ENCODE results near the gene ENTPD5.
"Not testable (repeated sequence)": the region's sequence is repeated elsewhere in the genome, so short reads cannot be mapped to it uniquely, and the experiment has no call there.

Gene ENTPD5

GRCh38 chr14:74018586-74019407 lies at the start of gene ENTPD5, which contains the start of gene BBOF1:
ENTPD5 (minus strand) TSS chr14:74019288; CDS start chr14:73988102, 31,186 bp downstream.
BBOF1 (plus strand) TSS chr14:74019349; CDS start chr14:74019479, 130 bp downstream.
- peak; percentile 89 for DNase-seq

DNA sequence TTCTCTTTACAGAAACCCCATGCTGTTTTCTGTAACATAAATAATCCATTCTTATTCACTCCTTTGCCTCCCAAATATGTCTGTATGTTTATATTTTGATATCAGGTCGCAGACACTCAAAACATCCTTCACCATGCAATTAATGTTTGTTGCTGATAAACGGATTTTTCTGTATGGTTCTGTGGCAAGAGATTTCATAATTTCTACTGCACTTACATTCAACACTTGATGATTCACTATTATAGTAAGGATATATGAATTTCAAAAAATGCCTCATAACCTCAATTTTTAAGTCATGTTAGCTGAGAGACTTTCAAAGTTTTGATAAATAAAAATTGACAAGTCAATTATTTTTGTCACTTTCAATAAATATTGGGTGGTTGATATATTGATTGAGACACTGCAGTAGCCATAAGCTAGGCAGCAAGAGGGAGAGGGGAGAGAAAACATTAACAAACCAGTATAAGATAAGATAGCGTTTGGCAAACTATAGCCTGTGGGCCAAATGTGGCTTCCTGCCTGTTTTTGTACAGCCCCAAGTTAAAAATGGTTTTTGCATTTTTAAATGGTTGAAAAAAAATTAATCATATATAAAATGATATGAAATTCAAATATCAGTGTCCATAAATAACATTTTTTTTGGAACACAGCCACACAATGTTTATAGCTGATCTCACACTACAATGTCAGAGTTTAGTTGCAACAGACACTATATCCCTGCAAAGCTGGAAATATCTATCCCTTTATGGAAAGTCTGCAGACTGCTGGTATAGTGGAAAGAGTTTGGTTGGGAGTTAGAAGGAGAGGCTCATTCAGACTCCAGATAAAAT lies 46.9 kb upstream of the ENTPD5 start:
- DNase-seq: no peak

- no peak for DNase-seq
Measured at GRCh38 chr14:74064883-74065282, 45.8 kb upstream of the ENTPD5 start.

- DNase-seq: no peak
Measured at GRCh38 chr14:74064426-74064825, 45.3 kb upstream of the ENTPD5 start.

GRCh38 chr14:74062809-74063150 lies 43.7 kb upstream of the ENTPD5 start:
- DNase-seq: no peak

DNA sequence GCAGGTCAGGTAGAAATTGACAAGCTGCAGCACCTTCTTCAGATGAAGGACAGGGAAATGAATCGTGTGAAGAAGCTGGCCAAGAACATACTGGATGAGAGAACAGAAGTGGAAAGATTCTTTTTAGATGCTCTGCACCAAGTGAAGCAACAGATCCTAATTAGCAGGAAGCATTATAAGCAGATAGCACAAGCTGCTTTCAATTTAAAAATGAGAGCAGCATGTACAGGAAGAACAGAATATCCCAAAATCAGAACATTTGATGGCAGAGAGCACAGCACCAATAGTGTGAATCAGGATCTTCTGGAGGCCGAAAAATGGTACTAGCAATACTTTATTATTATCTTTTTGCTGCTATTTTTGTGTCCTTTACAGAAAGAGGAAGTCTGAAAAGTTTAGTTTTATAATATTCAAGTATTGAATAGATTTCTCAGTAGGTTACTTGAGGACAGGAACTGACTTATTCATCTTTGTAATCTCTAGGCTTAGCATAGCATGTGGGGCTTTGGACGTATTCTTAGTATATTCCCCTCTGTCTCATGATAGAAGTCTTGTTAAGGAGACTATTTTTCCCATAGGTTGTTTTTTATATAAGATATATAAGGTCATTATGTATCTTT lies 30.9 kb upstream of the ENTPD5 start:
- no peak for DNase-seq

DNA sequence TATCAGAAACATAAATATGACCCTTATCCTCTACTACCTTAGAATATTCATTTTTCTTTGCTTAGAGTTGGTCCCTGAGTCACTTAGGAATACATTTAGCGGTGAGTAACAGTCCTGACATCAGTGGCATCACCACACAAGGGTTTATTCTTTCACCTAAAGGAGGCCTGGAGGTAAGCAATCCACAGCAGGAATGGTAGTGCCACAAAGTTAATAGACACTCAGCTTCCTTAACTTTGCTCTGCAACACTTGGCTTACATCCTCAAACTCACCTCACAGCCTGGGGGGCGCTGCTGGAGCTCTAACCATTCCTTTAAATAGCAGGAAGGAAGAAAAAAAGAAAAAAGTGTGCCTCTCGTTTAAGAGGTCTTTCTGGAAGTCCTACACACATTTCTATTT lies 29.2 kb upstream of the ENTPD5 start:
- no peak for DNase-seq

DNA sequence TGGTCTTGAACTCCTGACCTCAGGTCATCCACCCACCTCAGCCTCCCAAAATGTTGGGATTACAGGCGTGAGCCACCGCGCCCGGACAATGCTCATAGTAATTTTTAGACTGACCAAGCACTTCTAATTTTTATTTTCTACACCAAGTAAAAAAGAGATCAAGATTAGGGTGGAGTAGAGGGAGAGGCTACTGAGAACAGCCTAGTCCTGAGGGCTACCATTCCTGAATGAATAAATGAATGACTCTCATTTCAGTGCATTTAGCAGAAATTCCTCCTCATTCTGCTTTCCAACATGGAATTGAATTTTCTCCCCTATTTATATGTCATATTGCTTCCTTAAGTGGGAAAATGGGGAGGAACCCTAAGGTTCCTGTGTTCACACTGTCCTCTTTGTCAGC lies 26.4 kb upstream of the ENTPD5 start:
- DNase-seq: no peak

DNA sequence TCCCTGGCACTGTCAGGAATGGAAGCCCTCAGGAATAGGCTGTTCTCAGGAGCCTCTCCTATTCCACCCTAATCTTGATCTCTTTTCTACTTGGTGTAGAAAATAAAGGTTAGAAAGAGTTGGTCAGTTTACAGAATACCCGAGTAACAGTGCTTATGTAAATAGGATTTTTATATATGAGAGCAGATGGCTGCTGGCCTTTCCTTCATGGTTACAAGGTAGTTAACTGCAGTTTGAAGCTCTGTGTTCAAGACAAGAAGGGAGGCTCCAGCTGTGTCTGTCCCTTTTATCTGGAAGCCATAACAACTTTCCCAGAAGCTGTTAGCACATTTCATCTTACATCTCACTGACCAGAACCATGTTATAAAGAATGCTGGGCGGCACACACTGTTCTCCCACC lies 23.2 kb upstream of the ENTPD5 start:
- no peak for DNase-seq

GRCh38 chr14:74038020-74038859 lies 19.2 kb upstream of the ENTPD5 start:
- peak; percentile 60 for DNase-seq

- no peak for DNase-seq
Measured at GRCh38 chr14:74035556-74035955, 16.5 kb upstream of the ENTPD5 start.

DNA sequence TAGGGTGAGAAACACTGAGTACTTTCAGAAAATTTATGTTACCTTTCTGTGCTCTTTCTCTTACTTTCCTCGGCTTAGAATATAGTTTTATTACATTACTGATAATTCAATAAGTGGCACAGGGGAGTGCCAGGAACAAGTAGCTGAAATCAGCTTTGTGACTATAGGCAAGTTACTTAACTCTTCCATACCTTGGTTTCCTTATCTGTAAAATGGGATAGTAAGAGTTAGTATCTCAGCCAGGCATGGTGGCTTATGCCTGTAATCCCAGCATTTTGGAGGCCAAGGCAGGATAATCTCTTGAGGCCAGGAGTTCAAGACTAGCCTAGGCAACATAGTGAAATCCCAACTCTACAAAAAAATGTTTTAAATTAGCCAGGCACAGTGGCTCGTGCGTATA lies 15.5 kb upstream of the ENTPD5 start:
- no peak for DNase-seq

- no peak for DNase-seq
Measured at GRCh38 chr14:74029136-74029535, 10.0 kb upstream of the ENTPD5 start.

DNA sequence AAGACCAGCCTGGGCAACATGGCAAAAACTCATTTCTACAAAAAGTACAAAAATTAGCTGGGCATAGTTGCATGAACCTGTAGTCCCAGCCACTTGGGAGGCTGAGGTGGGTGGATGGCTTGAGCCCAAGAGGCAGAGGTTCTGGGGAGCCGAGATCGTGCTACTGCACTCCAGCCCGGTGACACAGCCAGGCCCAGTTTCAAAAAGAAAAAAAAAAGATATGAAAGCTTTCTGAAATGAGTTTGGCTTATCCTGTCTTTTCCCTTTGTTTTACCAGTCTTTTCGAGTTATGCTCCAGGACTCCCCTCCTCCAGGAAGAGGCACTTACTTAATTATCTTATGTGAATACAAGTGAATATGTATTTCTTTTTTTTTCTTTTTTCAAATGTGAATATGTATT lies 3.3 kb upstream of the ENTPD5 start:
- no peak for DNase-seq

GRCh38 chr14:74019408-74020137 lies 485 bp upstream of the ENTPD5 start:
- no peak for DNase-seq

DNA sequence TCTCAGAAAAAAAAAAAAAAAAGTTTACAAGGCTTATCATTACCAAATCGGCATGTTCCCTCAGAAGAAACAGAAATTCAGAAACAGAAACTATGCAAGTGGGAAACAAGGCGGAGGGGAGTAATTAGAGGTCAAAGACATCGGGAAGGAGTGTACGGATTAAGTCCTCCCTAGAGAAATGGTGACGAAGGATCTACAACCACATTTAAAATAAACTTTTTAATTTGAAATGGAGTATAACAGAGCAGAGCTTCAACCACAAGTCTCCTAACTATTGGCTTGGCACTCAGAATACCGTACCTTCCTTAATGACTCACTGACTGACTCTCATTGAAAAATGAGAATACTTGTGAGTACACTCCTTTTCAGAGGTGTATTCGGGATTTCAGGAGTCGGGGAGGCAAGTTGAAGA lies 908 bp downstream of the ENTPD5 start:
- peak; percentile 47 for DNase-seq

GRCh38 chr14:74015963-74016362 lies 3.1 kb downstream of the ENTPD5 start:
- DNase-seq: no peak

DNA sequence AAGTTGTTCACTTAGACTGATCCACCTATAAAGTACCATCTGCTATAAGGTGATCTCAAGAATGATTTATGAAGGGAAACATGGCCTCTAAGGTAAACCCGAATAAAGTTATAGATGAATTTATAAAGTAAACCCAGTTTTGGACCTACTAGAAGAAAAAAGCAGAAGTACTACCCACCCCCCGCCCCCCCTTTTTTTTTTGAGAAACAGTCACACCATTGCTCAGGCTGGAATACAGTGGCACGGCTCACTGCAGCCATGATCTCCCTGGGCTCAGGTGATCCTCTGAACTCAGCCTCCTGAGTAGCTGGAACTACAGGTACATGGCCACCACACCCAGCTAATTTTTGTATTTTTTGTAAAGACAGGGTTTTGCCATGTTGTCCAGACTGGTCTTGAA lies 3.9 kb downstream of the ENTPD5 start:
- no peak for DNase-seq

DNA sequence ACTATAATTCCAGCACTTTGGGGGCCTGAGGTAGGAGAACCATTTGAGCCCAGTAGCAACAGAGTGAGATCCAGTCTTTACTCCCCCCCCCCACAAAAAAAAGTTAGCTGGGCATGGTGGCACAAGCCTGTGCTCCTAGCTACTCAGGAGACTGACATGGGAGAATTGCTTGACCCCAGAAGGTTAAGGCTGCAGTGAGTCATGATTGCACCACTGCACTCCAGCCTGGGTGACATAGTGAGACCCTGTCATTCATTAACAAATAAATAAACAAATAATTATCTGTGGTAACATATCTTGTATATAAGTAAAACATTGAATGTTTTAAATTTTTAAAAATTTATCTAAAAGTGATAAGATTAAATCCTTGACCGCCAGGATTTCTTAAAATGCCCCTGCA lies 4.8 kb downstream of the ENTPD5 start:
- no peak for DNase-seq

- DNase-seq: no peak
Measured at GRCh38 chr14:74008843-74009499, 10.1 kb downstream of the ENTPD5 start.

DNA sequence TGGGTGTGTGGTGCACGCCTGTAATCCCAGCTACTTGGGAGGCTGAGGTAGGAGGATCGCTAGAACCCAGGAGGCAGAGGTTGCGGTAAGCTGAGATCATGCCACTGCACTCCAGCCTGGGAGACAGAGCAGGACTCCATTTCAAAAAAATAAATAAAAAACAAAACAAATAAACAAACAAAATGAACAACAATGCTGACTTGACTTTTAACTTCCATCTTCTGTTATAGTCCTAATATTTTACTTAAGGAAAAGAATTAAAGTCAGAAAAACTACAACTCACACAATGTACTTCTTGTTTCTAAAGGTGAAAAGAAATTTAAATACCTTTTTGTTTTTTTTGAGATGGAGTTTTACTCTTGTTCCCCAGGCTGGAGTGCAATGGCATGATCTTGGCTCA lies 13.4 kb downstream of the ENTPD5 start:
- not testable (repeated sequence) for DNase-seq
